ENCODE results near the gene IFI27. TPM values are rescaled to one million over a fixed set of nuclear protein-coding genes. Genes with fewer than 3 reads are reported as not detected.
A peak's percentile ranks its signal among the peaks of the same experiment; 100 is the strongest.

The IFI27 gene
- total and polyA plus RNA-seq, 10 of the 15 experiments (the other 5 are each of a cell fraction or from before 2014, with no cell fraction given) = 1.1 to 45.5 (median 3.3) TPM

DNA sequence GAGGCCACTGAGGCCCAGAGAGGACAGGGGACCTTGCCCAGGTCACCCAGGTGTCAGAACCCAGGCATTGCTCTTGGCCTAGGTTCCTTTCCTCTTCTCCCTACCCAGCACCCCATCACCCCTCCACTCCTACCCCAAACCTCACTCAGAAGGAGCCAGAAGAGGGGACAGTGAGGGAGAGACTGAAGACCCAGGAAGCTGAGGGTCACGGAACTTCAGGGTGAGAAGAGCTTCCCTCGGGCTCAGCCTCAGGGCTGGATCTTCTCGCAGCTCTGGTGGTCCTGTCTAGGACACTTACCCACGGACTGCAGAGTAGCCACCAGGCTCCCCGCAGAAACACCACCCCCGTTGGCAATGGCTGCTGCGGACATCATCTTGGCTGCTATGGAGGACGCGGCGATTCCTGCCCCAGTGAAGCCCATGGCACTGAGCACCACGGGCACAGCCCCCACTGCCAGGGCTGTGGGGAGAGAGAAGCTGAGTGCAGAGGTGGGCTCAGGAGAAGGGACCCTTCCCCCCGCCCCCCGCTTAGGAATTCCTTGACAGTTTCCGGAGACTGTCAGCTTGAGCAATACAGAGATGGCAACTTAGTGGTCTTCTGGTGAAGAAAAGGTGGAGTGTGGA, 17.8 kb downstream of the IFI27 start:
- ATAC-seq (no peak), DNase-seq (ENCODE audit: low read depth, low spot score) (no peak), FAIRE-seq (no peak)
- RAD21 ChIA-PET (ENCODE audit: unreplicated experiment) = interaction anchor here (1.0 to 1.3 kb wide), 3 partner anchors 48 to 92 kb away, joined by 3 to 4 read pairs (median 3); partner anchors contain the start of genes DDX24 and IFI27L1
- H3K9ac ChIP-seq (ENCODE audit: control insufficient read depth, insufficient read depth, low read length) = no peak overlapping the region; the same call in 1 of the 2 replicates
- POLR2A ChIA-PET = interaction anchor here (0.5 to 1.3 kb wide), 3 partner anchors 47 to 1995 kb away, joined by 3 to 6 read pairs (median 6); partner anchors contain the start of genes DDX24 and IFI27L1
- H4K20me1 ChIP-seq (ENCODE audit: control insufficient read depth, insufficient read depth) = no peaks in the 10 kb centered on the region
- H2AFZ ChIP-seq (ENCODE audit: control insufficient read depth, low read depth, low read length) = no peak overlapping the region; the same call in 1 of the 2 replicates
- peaks cover 10% of the 10 kb centered on the region; the same call in 1 of the 2 replicates for H3K4me1 ChIP-seq (ENCODE audit: control insufficient read depth, insufficient read depth, low read length)
- peak overlapping the region; percentile 98 for H3K4me2 ChIP-seq (ENCODE audit: control insufficient read depth, insufficient read depth)
- no peaks in the 10 kb centered on the region for H3K9me3 ChIP-seq (replicated peaks; ENCODE audit: control insufficient read depth, insufficient read depth, low read length)
- SMC1A ChIA-PET (ENCODE audit: uncharacterized antibody, unreplicated experiment) = interaction anchor here (0.9 to 2.2 kb wide), 3 partner anchors 46 to 92 kb away, joined by 3 to 10 read pairs (median 3); no protein-coding TSS in a partner anchor
- WGBS (ENCODE audit: insufficient coverage, insufficient replicate concordance, low lambda C conversion rate, missing lambda C conversion rate) = 86% methylated on average over 14 of the region's 14 CpGs
- H3K27ac ChIP-seq (ENCODE audit: control insufficient read depth, insufficient read depth) = no peak overlapping the region
- intact Hi-C loops (cut with micrococcal nuclease; ENCODE audit: unreplicated experiment) = no loop called here
- H3K27me3 ChIP-seq (replicated peaks in 1 of 2; ENCODE audit: control insufficient read depth in 2 of 2, insufficient read depth in 2 of 2, low read length in 1 of 2) = peaks cover 0 to 4% of the 10 kb centered on the region in 2 experiments; a peak in 1 of 4 replicates
- no peaks in the 10 kb centered on the region; a peak in 1 of 4 replicates for H3K36me3 ChIP-seq (ENCODE audit: control insufficient read depth in 2 of 2, insufficient read depth in 2 of 2, low read length in 1 of 2)
- CTCF ChIA-PET = interaction anchor here (0.9 to 2.2 kb wide), 7 partner anchors 8 to 189 kb away, joined by 3 to 8 read pairs (median 3); partner anchors contain the start of genes DDX24 and IFI27L1
- no peaks in the 10 kb centered on the region for H3K79me2 ChIP-seq (ENCODE audit: control insufficient read depth, insufficient read depth, low read length)
- H3K4me3 ChIP-seq = peak overlapping the region; percentile 99
- TF ChIP-seq IKZF2 (IDR thresholded peaks at IDR 0.05) (no peak), POLR2AphosphoS5 (IDR thresholded peaks at IDR 0.05; ENCODE audit: low read length) (no peak), ZNF207 (IDR thresholded peaks at IDR 0.05; ENCODE audit: borderline replicate concordance) (no peak), YY1 (IDR thresholded peaks at IDR 0.05; ENCODE audit: low read depth, low read length) (no peak), LARP7 (IDR thresholded peaks at IDR 0.05) (no peak), MXI1 (IDR thresholded peaks at IDR 0.05; ENCODE audit: low read depth, low read length) (no peak), PML (IDR thresholded peaks at IDR 0.05; ENCODE audit: low read length) (no peak), DPF2 (IDR thresholded peaks at IDR 0.05) (no peak), YBX1 (IDR thresholded peaks at IDR 0.05) (no peak), MTA2 (IDR thresholded peaks at IDR 0.05; ENCODE audit: low read depth) (no peak), FOXM1 (IDR thresholded peaks at IDR 0.05; ENCODE audit: low read depth, low read length) (no peak), CBX5 (IDR thresholded peaks at IDR 0.05; ENCODE audit: low read depth) (no peak), BCL11A (IDR thresholded peaks at IDR 0.05; ENCODE audit: low read depth, low read length) (no peak)
- TF ChIP-seq, protein P1, sequence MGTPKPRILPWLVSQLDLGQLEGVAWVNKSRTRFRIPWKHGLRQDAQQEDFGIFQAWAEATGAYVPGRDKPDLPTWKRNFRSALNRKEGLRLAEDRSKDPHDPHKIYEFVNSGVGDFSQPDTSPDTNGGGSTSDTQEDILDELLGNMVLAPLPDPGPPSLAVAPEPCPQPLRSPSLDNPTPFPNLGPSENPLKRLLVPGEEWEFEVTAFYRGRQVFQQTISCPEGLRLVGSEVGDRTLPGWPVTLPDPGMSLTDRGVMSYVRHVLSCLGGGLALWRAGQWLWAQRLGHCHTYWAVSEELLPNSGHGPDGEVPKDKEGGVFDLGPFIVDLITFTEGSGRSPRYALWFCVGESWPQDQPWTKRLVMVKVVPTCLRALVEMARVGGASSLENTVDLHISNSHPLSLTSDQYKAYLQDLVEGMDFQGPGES (IDR thresholded peaks at IDR 0.05) = no peak
- TF ChIP-seq, protein P2, sequence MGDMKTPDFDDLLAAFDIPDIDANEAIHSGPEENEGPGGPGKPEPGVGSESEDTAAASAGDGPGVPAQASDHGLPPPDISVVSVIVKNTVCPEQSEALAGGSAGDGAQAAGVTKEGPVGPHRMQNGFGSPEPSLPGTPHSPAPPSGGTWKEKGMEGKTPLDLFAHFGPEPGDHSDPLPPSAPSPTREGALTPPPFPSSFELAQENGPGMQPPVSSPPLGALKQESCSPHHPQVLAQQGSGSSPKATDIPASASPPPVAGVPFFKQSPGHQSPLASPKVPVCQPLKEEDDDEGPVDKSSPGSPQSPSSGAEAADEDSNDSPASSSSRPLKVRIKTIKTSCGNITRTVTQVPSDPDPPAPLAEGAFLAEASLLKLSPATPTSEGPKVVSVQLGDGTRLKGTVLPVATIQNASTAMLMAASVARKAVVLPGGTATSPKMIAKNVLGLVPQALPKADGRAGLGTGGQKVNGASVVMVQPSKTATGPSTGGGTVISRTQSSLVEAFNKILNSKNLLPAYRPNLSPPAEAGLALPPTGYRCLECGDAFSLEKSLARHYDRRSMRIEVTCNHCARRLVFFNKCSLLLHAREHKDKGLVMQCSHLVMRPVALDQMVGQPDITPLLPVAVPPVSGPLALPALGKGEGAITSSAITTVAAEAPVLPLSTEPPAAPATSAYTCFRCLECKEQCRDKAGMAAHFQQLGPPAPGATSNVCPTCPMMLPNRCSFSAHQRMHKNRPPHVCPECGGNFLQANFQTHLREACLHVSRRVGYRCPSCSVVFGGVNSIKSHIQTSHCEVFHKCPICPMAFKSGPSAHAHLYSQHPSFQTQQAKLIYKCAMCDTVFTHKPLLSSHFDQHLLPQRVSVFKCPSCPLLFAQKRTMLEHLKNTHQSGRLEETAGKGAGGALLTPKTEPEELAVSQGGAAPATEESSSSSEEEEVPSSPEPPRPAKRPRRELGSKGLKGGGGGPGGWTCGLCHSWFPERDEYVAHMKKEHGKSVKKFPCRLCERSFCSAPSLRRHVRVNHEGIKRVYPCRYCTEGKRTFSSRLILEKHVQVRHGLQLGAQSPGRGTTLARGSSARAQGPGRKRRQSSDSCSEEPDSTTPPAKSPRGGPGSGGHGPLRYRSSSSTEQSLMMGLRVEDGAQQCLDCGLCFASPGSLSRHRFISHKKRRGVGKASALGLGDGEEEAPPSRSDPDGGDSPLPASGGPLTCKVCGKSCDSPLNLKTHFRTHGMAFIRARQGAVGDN (IDR thresholded peaks at IDR 0.05) = no peak
- TF ChIP-seq, protein P3, sequence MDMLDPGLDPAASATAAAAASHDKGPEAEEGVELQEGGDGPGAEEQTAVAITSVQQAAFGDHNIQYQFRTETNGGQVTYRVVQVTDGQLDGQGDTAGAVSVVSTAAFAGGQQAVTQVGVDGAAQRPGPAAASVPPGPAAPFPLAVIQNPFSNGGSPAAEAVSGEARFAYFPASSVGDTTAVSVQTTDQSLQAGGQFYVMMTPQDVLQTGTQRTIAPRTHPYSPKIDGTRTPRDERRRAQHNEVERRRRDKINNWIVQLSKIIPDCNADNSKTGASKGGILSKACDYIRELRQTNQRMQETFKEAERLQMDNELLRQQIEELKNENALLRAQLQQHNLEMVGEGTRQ (IDR thresholded peaks at IDR 0.05; ENCODE audit: borderline replicate concordance, low read depth, low read length) = no peak
- TF ChIP-seq, protein P4, sequence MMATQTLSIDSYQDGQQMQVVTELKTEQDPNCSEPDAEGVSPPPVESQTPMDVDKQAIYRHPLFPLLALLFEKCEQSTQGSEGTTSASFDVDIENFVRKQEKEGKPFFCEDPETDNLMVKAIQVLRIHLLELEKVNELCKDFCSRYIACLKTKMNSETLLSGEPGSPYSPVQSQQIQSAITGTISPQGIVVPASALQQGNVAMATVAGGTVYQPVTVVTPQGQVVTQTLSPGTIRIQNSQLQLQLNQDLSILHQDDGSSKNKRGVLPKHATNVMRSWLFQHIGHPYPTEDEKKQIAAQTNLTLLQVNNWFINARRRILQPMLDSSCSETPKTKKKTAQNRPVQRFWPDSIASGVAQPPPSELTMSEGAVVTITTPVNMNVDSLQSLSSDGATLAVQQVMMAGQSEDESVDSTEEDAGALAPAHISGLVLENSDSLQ (IDR thresholded peaks at IDR 0.05) = no peak
- TSS peak; percentile 85 for BruUV-seq (replicated peaks)
- in situ Hi-C loops (cut with MboI) = no loop called here
